ENCODE data around the gene ACADS.

GRCh38 chr12:120755269-120755668 lies 29.6 kb downstream of the ACADS start:
- TF ChIP-seq POLR2AphosphoS5 (IDR thresholded peaks at IDR 0.05; ENCODE audit: borderline replicate concordance, low read depth, low read length): no peak
- no peak for TF ChIP-seq EZH2 (IDR thresholded peaks at IDR 0.05)

All from SK-N-MC (cell line).